ENCODE results near the gene WNT5B. TPM values are rescaled to one million over a fixed set of nuclear protein-coding genes. Genes with fewer than 3 reads are reported as not detected.

WNT5B gene
- total RNA-seq, 1 donor from 2014 or later, result 2.3 TPM

DNA sequence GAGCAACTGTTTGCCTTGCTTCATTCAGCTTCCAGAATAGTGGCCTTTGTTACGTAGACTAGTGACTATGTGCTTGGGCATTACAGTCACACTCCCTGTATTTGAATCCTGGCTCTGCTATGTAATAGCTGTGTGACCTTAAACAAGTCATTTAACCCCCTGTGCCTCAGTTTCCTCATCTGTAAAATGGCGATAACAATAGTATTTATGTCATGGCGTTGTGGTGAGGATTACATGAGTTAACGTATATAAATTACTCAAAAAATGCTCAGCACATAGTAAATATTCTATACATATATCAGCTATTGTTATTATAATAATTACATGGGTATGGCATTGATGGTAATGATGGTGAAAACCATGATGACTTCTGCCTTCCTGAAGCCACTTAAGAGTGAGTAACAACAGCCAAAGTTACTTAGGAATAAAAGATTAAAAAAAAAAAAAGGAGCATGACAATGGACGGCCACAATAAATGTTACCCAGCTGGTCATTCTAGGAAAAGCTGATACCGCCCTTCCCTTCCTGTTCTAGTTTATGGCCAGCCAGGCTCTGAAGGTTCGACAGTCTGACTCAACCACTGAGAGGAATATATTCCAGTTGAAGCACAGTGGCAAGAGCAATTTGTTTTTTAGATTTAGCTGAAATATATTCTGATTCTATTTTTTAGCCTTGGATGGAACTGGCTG lies 51.9 kb downstream of the WNT5B start:
- no peak overlapping the region for H3K27ac ChIP-seq
- H3K27me3 ChIP-seq, result no peaks in the 10 kb centered on the region
- peak; percentile 41 for ATAC-seq
- TF ChIP-seq, protein P1, sequence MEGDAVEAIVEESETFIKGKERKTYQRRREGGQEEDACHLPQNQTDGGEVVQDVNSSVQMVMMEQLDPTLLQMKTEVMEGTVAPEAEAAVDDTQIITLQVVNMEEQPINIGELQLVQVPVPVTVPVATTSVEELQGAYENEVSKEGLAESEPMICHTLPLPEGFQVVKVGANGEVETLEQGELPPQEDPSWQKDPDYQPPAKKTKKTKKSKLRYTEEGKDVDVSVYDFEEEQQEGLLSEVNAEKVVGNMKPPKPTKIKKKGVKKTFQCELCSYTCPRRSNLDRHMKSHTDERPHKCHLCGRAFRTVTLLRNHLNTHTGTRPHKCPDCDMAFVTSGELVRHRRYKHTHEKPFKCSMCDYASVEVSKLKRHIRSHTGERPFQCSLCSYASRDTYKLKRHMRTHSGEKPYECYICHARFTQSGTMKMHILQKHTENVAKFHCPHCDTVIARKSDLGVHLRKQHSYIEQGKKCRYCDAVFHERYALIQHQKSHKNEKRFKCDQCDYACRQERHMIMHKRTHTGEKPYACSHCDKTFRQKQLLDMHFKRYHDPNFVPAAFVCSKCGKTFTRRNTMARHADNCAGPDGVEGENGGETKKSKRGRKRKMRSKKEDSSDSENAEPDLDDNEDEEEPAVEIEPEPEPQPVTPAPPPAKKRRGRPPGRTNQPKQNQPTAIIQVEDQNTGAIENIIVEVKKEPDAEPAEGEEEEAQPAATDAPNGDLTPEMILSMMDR (IDR thresholded peaks at IDR 0.05), result no peak
- H3K9me3 ChIP-seq, result no peaks in the 10 kb centered on the region
- peaks cover 6% of the 10 kb centered on the region for H3K4me1 ChIP-seq
- no peak for DNase-seq
- H3K36me3 ChIP-seq, result no peaks in the 10 kb centered on the region
- intact Hi-C loops (cut with DNase I), result no loop called here
- no peak overlapping the region for H3K4me3 ChIP-seq

DNA sequence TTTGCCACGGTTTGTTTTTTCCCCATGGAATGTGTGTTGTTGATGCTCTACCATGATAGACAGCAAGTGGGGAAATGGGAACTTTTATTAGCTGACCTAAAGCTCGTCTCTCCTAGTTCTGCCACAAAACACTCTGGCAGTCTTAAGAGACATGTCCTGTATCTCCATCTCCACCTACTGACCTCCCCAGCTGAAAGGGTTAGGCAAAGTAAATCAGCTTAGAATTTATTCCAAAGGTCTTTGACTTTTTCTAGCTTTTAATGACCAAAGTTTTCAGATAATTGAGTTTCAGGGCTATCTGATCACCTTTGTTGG lies 52.4 kb downstream of the WNT5B start:
- H3K4me3 ChIP-seq, result no peak overlapping the region
- H3K27me3 ChIP-seq, result no peaks in the 10 kb centered on the region
- peaks cover 6% of the 10 kb centered on the region for H3K4me1 ChIP-seq
- TF ChIP-seq, protein P1 (IDR thresholded peaks at IDR 0.05), result no peak
- H3K36me3 ChIP-seq, result no peaks in the 10 kb centered on the region
- H3K9me3 ChIP-seq, result no peaks in the 10 kb centered on the region
- H3K27ac ChIP-seq, result no peak overlapping the region
- DNase-seq (no peak), ATAC-seq (no peak)
- intact Hi-C loops (cut with DNase I), result no loop called here

DNA sequence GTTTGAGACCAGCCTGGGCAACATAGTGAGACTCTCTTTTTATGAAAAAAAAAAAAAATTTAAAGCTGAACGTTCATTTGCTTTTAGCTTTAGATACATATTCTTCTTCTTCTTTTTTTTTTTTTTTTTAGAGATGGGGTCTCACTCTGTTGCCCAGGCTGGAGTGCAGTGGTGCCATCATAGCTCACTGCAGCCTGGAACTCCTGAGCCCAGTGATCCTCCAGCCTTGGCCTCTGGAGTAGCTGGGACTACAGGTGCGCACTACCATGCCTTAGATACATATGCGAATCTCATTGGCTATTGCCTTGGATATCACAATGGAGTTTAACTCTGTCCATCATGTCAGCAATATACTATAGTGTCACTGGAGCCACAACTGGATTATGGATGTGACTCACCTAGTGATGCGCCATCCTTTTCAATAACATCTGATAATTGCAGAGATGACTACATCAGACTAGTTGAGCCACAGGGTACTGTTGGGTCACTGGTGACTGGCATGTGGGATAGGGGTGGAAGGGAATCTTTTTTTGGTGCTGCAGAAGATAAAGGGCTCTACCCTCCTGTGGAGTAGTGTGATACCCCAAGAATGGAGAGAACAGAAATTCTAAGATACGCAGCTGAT lies 59.2 kb downstream of the WNT5B start:
- no peak for ATAC-seq
- intact Hi-C loops (cut with DNase I), result no loop called here

DNA sequence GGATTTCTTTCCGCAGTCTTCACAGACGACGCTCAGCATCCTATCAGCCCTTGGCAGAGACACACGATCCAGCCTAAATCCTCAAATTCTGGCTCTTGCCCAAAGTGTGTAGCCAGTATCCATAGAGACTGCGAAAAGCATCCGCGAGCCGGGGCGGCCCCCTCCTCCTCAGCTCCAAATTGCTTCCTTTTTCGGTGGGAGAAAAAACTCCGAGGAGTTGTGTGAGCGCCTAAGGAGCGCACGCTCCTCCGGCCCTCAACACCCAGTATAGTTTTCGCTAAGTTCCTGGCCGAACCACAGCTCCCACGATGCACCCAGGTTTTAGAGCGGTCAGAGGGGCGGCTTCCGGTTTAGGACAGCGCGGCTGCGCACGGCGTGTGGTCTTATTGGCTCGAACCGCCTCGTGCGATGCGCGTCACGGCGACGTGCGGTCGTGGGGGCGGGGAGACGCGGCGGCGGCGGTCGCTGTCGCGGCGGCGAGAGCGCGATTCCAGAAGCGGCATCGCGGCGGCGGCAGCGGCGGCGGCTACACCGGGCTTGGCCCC lies 61.6 kb downstream of the WNT5B start, which contains the start of gene ADIPOR2:
Gene ADIPOR2 (plus strand): TSS at position 493 of the 545 bp plus-strand sequence. CDS start 63,274 bp downstream, outside the sequence.
- Histone ChIP-seq H3K27ac (peak within 1 kb of the TSS; percentile 83), H3K9me3 (no peaks in the 10 kb centered on the region), H3K36me3 (no peaks in the 10 kb centered on the region), H3K4me1 (peaks cover 13% of the 10 kb centered on the region), H3K27me3 (no peaks in the 10 kb centered on the region), H3K4me3 (peak within 1 kb of the TSS; percentile 84)
- peak; percentile 98 for DNase-seq
- TF ChIP-seq, protein P1 (IDR thresholded peaks at IDR 0.05), result no peak
- peak; percentile 99 for ATAC-seq
- intact Hi-C loops (cut with DNase I), result no loop called here

More for the DNA sequence above, 59.2 kb downstream of the WNT5B start:
- H3K36me3 ChIP-seq, result no peaks in the 10 kb centered on the region
- H3K4me3 ChIP-seq, result no peak overlapping the region
- DNase-seq, result no peak
- no peak overlapping the region for H3K27ac ChIP-seq
- H3K27me3 ChIP-seq, result no peaks in the 10 kb centered on the region
- no peaks in the 10 kb centered on the region for H3K9me3 ChIP-seq
- TF ChIP-seq, protein P1 (IDR thresholded peaks at IDR 0.05), result no peak
- H3K4me1 ChIP-seq, result peaks cover 5% of the 10 kb centered on the region

DNA sequence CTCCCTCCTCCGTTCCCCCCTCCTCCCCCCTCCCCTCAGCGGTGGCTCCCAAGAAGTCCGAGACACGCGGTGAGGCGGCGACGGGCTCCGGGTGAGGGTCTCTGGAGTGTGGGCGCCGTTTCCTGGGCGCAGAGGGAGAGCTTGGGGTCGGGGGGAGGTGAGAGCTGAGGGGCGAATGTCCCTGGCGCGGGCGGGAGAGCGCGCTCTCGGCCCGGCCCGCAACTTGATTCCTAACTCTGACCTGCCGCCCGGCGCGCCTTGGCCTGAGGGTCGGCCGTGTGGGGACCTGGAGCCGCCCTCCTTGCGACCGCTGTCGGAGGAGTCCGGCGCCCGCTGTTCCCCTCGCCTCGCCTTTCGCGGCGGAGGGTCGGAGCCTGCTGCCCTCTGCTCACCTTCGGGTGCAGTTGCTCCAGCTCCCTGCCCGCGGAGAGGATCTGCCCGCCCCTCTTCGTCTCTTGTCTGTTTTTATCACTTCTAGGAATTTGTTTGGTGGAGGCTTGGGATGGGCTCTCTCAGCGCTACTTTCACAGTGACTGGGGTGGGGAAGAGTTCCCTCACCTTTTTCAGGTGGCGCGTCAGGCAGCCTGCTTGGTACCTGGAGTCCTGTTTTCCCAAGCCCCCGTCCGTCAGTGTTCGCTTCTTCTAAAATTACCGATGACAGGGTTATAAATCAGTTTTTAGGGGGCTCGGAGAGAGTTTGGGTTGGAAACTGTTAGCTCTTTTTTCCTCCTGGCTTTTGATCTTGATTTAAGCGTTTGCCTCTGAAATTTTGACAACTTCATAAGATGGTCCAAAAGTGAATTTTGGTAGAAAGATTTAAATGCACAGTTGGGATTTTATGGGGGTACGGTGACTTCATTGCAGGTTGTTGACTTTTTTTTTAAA lies 62.3 kb downstream of the WNT5B start:
- peaks cover 15% of the 10 kb centered on the region for H3K4me1 ChIP-seq
- H3K36me3 ChIP-seq, result no peaks in the 10 kb centered on the region
- H3K27ac ChIP-seq, result peak overlapping the region; percentile 83
- no peaks in the 10 kb centered on the region for H3K27me3 ChIP-seq
- intact Hi-C loops (cut with DNase I), result no loop called here
- DNase-seq (peak; percentile 82), ATAC-seq (peak; percentile 71)
- H3K4me3 ChIP-seq, result peak overlapping the region; percentile 84
- TF ChIP-seq, protein P1 (IDR thresholded peaks at IDR 0.05), result no peak
- no peaks in the 10 kb centered on the region for H3K9me3 ChIP-seq

All from upper lobe of right lung (tissue), 1 donor.